ENCODE results near the gene FER.
"Not testable (repeated sequence)": the region's sequence is repeated elsewhere in the genome, so short reads cannot be mapped to it uniquely, and the experiment has no call there.

The FER gene

GRCh38 chr5:108857905-108858304, 110.2 kb downstream of the FER start:
- Histone ChIP-seq H3K9me3 (no peaks in the 10 kb centered on the region), H3K4me3 (ENCODE audit: low read depth, low read length) (no peak overlapping the region), H3K27me3 (no peaks in the 10 kb centered on the region), H3K36me3 (no peaks in the 10 kb centered on the region), H3K4me1 (no peaks in the 10 kb centered on the region)
- TF ChIP-seq CTCF (IDR thresholded peaks at IDR 0.05; ENCODE audit: low read depth, low read length): no peak
- no peak for DNase-seq

DNA sequence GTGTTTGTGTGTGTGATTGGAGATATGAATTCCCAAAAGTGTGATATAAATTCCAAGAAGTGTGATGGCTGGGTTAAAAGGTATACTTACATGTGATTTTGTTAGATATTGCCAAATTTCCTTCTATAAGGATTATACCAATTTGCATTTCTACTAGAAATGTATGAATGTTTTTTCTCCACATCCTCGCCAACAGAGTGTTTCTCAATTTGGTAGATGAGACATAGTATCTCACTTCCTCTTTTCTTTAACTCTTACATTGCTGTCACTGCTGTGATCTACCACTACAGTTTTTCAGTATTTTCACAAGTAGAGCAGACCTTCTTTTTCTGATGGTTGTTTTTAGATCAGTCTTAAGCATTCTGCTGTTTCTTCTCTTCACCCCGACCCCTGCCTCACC, 111.3 kb downstream of the FER start:
- Histone ChIP-seq H3K9me3 (no peaks in the 10 kb centered on the region), H3K4me3 (ENCODE audit: low read depth, low read length) (no peak overlapping the region), H3K27me3 (no peaks in the 10 kb centered on the region), H3K4me1 (no peaks in the 10 kb centered on the region), H3K36me3 (no peaks in the 10 kb centered on the region)
- TF ChIP-seq CTCF (IDR thresholded peaks at IDR 0.05; ENCODE audit: low read depth, low read length): no peak
- no peak for DNase-seq

- TF ChIP-seq CTCF (IDR thresholded peaks at IDR 0.05; ENCODE audit: low read depth, low read length): no peak
- Histone ChIP-seq H3K9me3 (no peaks in the 10 kb centered on the region), H3K27me3 (no peaks in the 10 kb centered on the region), H3K4me1 (no peaks in the 10 kb centered on the region), H3K36me3 (no peaks in the 10 kb centered on the region), H3K4me3 (ENCODE audit: low read depth, low read length) (no peak overlapping the region)
- no peak for DNase-seq
Measured at GRCh38 chr5:108862211-108862610, 114.5 kb downstream of the FER start.

- not testable (repeated sequence) for H3K4me3 ChIP-seq (ENCODE audit: low read depth, low read length); H3K27me3 ChIP-seq; H3K4me1 ChIP-seq; H3K9me3 ChIP-seq; DNase-seq; H3K36me3 ChIP-seq
Measured at GRCh38 chr5:108866097-108866496, 118.4 kb downstream of the FER start.

- TF ChIP-seq CTCF (IDR thresholded peaks at IDR 0.05; ENCODE audit: low read depth, low read length): no peak
- Histone ChIP-seq H3K4me3 (ENCODE audit: low read depth, low read length) (no peak overlapping the region), H3K27me3 (no peaks in the 10 kb centered on the region), H3K36me3 (no peaks in the 10 kb centered on the region), H3K9me3 (no peaks in the 10 kb centered on the region), H3K4me1 (peaks cover 3% of the 10 kb centered on the region)
- DNase-seq: no peak
Measured at GRCh38 chr5:108867656-108868055, 120.0 kb downstream of the FER start.

DNA sequence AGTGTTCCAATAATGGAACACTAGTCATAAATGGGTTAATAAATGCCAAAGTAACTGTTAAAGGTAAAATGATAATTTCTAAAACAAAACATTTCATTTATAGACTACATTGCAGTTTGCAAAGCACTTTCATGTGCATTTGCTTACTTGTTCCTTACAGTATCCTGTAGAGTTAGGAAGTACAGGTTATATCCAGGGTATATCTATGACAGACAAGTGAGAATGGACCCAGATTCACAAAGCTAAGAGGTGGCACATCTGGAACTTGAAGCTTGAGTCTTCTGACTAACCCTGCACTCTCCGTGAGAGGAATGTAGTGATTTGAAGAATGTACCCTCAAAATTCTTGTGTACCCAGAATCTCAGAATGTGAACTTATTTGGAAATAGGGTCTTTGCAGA, 121.4 kb downstream of the FER start:
- DNase-seq: no peak
- no peak overlapping the region for H3K4me3 ChIP-seq (ENCODE audit: low read depth, low read length)
- H3K9me3 ChIP-seq: no peaks in the 10 kb centered on the region
- H3K27me3 ChIP-seq: no peaks in the 10 kb centered on the region
- H3K4me1 ChIP-seq: peaks cover 14% of the 10 kb centered on the region
- H3K36me3 ChIP-seq: no peaks in the 10 kb centered on the region
- no peak for TF ChIP-seq CTCF (IDR thresholded peaks at IDR 0.05; ENCODE audit: low read depth, low read length)

GRCh38 chr5:108876451-108876850, 128.8 kb downstream of the FER start:
- H3K4me3 ChIP-seq (ENCODE audit: low read depth, low read length): no peak overlapping the region
- TF ChIP-seq CTCF (IDR thresholded peaks at IDR 0.05; ENCODE audit: low read depth, low read length): no peak
- no peaks in the 10 kb centered on the region for H3K9me3 ChIP-seq
- DNase-seq: no peak
- H3K4me1 ChIP-seq: peaks cover 14% of the 10 kb centered on the region
- H3K27me3 ChIP-seq: no peaks in the 10 kb centered on the region
- H3K36me3 ChIP-seq: no peaks in the 10 kb centered on the region

All from BE2C (cell line).